Gastrocnemius medialis (tissue), 4 donors: Measurements from ENCODE around the gene PKP2. TPM values are rescaled to one million over a fixed set of nuclear protein-coding genes. Genes with fewer than 3 reads are reported as not detected.

Experiments used
- ATAC-seq, 2 donors: fragments of 150-250 bp; one replicate each; pipeline ENCODE4 v1.9.1; 2016
- DNase-seq, 2 donors: peaks; one replicate each; pipeline ENCODE4 v3.0.0-alpha.2; 2019
- H3K27ac ChIP-seq, 4 donors: fragments of 200-600 bp; sonication (generic); 1 replicate in 1 of 4; 2 replicates in 3 of 4; pipeline ENCODE4 v1.5.1; 2016 to 2018; ENCODE audit warnings: mild to moderate bottlenecking in 2 of 4, moderate library complexity in 1 of 4
- H3K27me3 ChIP-seq, 3 donors: fragments of 200-600 bp; sonication (generic) in 2 of 3; 1 replicate in 1 of 3; 2 replicates in 2 of 3; pipeline versions ENCODE4 v1.5.1 to v1.6.0; 2016 to 2019; ENCODE audit warnings: mild to moderate bottlenecking in 1 of 3, moderate library complexity in 1 of 3
- H3K36me3 ChIP-seq, 2 donors: fragments of 200-600 bp; sonication (generic) in 1 of 2; one replicate each; pipeline ENCODE4 v1.5.1; 2017 to 2018
- H3K4me1 ChIP-seq, 2 donors: fragments of 200-600 bp; sonication (generic) in 1 of 2; one replicate each; pipeline ENCODE4 v1.5.1; 2016 to 2017; ENCODE audit warnings: mild to moderate bottlenecking in 2 of 2
- H3K4me3 ChIP-seq, 4 donors: fragments of 200-600 bp; sonication (generic) in 3 of 4; 1 replicate in 1 of 4; 2 replicates in 3 of 4; pipeline ENCODE4 v1.5.1; 2016 to 2019; ENCODE audit warnings: mild to moderate bottlenecking in 2 of 4
- H3K9me3 ChIP-seq, 3 donors: fragments of 200-600 bp; sonication (generic) in 2 of 3; 1 replicate in 1 of 3; 2 replicates in 2 of 3; pipeline ENCODE4 v1.5.1; 2016 to 2019
- CTCF ChIP-seq, 5 experiments: fragments of 450-650 bp in 3 of 5; fragments of 200-600 bp in 2 of 5; sonication (generic) in 2 of 5; IDR thresholded peaks in 4 of 5; conservative IDR thresholded peaks in 1 of 5; 1 replicate in 4 of 5; 2 replicates in 1 of 5; pipeline ENCODE4 v1.5.1; 2016 to 2019; ENCODE audit warnings: antibody characterized with exemption in 5 of 5, mild to moderate bottlenecking in 3 of 5, moderate library complexity in 3 of 5
- POLR2A ChIP-seq, 2 donors: fragments of 450-650 bp; IDR thresholded peaks; one replicate each; pipeline ENCODE4 v1.6.1; 2017; ENCODE audit warnings: antibody characterized with exemption in 2 of 2, mild to moderate bottlenecking in 2 of 2, moderate library complexity in 2 of 2
- in situ Hi-C, 4 donors: fragments of 200-750 bp; cut with MboI; loops; one replicate each; pipeline versions ENCODE4 v1.15.0 to v1.8.0; 2017; ENCODE audit warnings: low sequenced_read_pairs in 4 of 4
- intact Hi-C: fragments of 100-400 bp; cut with DNase I; formaldehyde crosslinking; loops from one replicate; pipeline ENCODE4 v1.15.1; 2023; ENCODE audit warnings: low total_unique reads
- total RNA-seq, 4 donors: library from RNA; depleted of rRNA; stranded (reverse); fragments of >200 nt; gene quantifications; one replicate each; pipeline versions ENCODE4 v1.1.0 to v1.2.3, GENCODE V29; 2016

Gene PKP2
- total RNA-seq, 4 donors from 2014 or later = 3.5 to 7.2 (median 4.1) TPM

GRCh38 chr12:32906399-32907165 is 10.0 kb upstream of the PKP2 start:
- H3K27me3 ChIP-seq = no peaks in the 10 kb centered on the region
- no peaks in the 10 kb centered on the region for H3K36me3 ChIP-seq
- H3K9me3 ChIP-seq = no peaks in the 10 kb centered on the region
- no peak for TF ChIP-seq CTCF (IDR thresholded peaks at IDR 0.05 in 4 of 5, conservative IDR thresholded peaks at IDR 0.05 in 1 of 5)
- no peak for TF ChIP-seq POLR2A (IDR thresholded peaks at IDR 0.05)
- intact Hi-C loops = no loop called here
- no peak overlapping the region for H3K27ac ChIP-seq
- no peak for ATAC-seq
- H3K4me3 ChIP-seq = no peak overlapping the region
- in situ Hi-C loops = no loop called here
- no peaks in the 10 kb centered on the region for H3K4me1 ChIP-seq
- no peak for DNase-seq

- ATAC-seq (no peak), DNase-seq (no peak)
- Histone ChIP-seq H3K9me3 (no peaks in the 10 kb centered on the region), H3K4me1 (no peaks in the 10 kb centered on the region), H3K27me3 (no peaks in the 10 kb centered on the region), H3K36me3 (no peaks in the 10 kb centered on the region), H3K27ac (no peak overlapping the region), H3K4me3 (no peak overlapping the region)
- in situ Hi-C loops (no loop called here), intact Hi-C loops (no loop called here)
- TF ChIP-seq CTCF (IDR thresholded peaks at IDR 0.05 in 4 of 5, conservative IDR thresholded peaks at IDR 0.05 in 1 of 5) (no peak), POLR2A (IDR thresholded peaks at IDR 0.05) (no peak)
Observed at GRCh38 chr12:32903763-32904162, 7.2 kb upstream of the PKP2 start.

GRCh38 chr12:32903318-32903717 is 6.7 kb upstream of the PKP2 start:
- DNase-seq (no peak), ATAC-seq (no peak)
- in situ Hi-C loops (no loop called here), intact Hi-C loops (no loop called here)
- TF ChIP-seq CTCF (IDR thresholded peaks at IDR 0.05 in 4 of 5, conservative IDR thresholded peaks at IDR 0.05 in 1 of 5) (no peak), POLR2A (IDR thresholded peaks at IDR 0.05) (no peak)
- Histone ChIP-seq H3K36me3 (no peaks in the 10 kb centered on the region), H3K9me3 (no peaks in the 10 kb centered on the region), H3K27ac (no peak overlapping the region), H3K4me3 (no peak overlapping the region), H3K4me1 (no peaks in the 10 kb centered on the region), H3K27me3 (no peaks in the 10 kb centered on the region)

- H3K4me3 ChIP-seq = no peak overlapping the region
- intact Hi-C loops = no loop called here
- in situ Hi-C loops = no loop called here
- H3K27ac ChIP-seq = no peak overlapping the region
- DNase-seq (no peak), ATAC-seq (no peak)
- no peaks in the 10 kb centered on the region for H3K9me3 ChIP-seq
- no peaks in the 10 kb centered on the region for H3K4me1 ChIP-seq
- no peaks in the 10 kb centered on the region for H3K27me3 ChIP-seq
- TF ChIP-seq CTCF (IDR thresholded peaks at IDR 0.05 in 4 of 5, conservative IDR thresholded peaks at IDR 0.05 in 1 of 5) = no peak
- TF ChIP-seq POLR2A (IDR thresholded peaks at IDR 0.05) = no peak
- no peaks in the 10 kb centered on the region for H3K36me3 ChIP-seq
Observed at GRCh38 chr12:32902287-32902997, 5.9 kb upstream of the PKP2 start.
